Right renal pelvis (tissue), 4 donors: ENCODE measurements around the gene KLF2. TPM values are rescaled to one million over a fixed set of nuclear protein-coding genes. Genes with fewer than 3 reads are reported as not detected.
A peak's percentile ranks its signal among the peaks of the same experiment; 100 is the strongest.

Experiments used
- DNase-seq, 4 donors: peaks; one replicate each; pipeline ENCODE4 v3.0.0-alpha.2; 2013; ENCODE audit warnings: low read depth in 4 of 4, low spot score in 3 of 4, missing footprints in 1 of 4
- polyA plus RNA-seq, 4 donors: library from polyadenylated mRNA; unstranded; fragments of 120-200 nt; gene quantifications; one replicate each; pipeline ENCODE4 v1.2.1, GENCODE V29; 2013; ENCODE audit not compliant: insufficient read length in 4 of 4

Gene KLF2
- polyA plus RNA-seq, 4 donors, result 22.5 to 45.9 (median 25.2) TPM

DNA sequence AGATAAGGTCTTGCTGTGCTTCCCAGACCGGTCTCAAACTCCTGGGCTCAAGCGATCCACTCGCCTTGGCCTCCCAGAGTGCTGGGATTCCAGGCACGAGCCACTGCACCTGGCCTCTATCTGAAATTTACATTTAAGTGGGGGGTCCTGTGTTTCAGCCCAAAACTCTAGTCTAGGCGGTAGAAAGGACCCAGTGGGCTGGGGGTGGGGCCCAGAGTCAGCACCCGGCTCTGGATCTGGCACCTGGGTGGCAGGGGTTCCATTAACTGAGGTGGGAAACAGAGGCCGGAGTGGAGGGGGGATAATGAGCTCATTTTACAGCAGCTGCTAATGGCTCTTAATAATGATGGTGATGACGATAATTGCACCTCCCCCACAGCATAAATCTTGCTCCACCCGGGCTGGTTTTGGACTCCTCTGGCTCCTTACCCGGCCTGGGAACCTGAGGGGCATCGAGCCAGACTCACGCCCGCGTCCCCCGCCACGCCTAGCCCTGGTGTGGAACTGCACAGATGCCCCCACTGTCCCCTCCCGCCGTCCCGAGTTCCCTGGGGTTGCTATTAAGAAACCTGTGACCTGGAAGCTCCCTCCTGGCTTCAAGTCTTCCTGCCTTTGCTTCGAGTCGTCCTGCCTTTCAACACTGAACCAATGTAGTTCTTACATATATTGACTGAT, 17.8 kb upstream of the KLF2 start:
- DNase-seq, result no peak

- DNase-seq, result no peak
These were observed 16.5 kb upstream of the KLF2 start for GRCh38 chr19:16308081-16308480.

DNA sequence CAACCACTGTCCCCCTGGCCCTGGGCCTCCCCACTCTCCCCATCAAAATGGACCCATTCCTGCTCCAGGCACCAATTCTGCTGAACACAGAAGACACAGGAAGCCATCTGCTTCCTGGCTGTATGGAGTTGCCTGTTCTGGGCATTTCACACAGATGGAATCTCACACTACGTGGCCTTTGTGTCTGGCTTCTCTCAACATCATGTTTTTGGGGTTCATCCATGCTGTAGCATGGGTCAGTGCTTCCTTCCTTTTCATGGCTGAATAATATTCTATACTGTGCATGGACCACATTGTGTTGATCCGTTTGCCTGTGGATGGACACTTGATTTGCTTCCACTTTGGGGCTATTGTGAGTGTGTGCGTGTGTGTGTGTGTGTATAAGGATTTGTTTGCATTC, 15.0 kb upstream of the KLF2 start:
- no peak for DNase-seq

DNA sequence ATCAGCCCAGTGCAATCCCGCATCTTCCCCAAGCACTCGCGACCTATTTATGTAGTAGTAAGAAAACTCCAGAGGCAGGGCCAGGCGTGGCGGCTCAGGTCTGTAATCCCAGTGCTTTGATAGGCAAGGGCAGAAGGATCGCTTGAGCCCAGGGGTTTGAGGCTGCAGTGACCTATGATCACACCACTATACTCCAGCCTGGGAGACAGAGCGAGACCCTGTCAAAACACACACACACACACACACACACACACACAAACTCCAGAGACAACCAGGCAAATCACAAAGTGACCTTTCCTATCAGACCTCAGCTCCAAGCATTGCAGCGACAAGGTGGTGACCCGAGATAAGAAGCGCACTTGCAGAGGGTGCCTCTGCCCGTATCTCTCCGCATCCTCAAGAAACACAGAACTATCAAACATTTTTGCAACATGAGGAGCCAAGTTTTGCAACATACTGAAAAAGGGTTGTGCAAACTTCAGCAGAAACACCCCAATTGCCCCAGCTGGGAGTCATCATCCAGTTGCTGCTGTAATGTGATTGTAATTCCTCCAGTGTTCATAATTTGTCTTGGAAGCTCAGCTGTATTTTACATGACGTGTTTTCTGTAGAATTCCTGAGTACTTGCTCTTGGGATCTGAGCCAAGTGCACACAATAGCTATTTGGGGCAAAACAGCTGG, 8.7 kb upstream of the KLF2 start:
- DNase-seq, result peak in 3 of 4 donors; percentile 75 to 77 (median 75)

- no peak for DNase-seq
These were observed 8.1 kb upstream of the KLF2 start for GRCh38 chr19:16316506-16316882.

DNA sequence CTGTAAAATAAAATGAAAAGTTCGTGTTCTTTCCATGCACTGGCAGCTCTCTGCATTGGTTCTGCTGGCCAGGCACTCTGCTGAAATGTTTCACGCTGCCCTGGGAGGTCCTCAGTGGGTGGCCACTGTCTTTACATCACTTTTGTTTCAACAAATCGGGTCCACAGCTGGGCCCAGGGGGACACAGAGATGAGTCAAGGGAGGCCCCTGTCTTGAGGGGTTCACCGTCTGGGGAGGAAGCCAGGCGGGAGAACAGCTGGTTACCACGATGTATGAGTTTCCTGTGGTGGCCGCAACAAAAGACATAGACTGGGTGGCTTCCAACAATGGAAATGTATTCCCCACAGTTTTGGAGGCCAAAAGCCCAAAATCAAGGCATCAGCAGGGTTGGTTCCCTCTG, 5.1 kb upstream of the KLF2 start:
- no peak for DNase-seq

DNA sequence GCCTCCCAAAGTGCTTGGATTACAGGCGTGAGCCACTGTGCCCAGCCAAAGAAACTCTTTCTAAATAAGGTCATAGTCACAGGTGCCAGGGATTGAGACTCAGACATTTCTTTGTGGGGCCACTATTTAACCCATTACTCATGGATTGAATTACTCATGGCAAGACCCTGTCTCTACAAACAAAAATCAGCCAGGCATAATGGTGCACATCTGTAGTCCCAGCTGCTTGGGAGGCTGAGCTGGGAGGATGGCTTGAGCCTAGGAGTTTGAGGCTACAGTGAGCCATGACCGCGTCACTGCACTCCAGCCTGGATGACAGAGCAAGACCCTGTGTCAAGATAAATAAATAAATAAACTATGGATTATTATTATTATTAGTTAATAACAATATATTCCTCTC, 3.6 kb upstream of the KLF2 start:
- no peak for DNase-seq

- no peak for DNase-seq
These were observed 518 bp downstream of the KLF2 start for GRCh38 chr19:16325161-16325527.

- no peak for DNase-seq
These were observed 1.2 kb downstream of the KLF2 start for GRCh38 chr19:16325641-16326400.

GRCh38 chr19:16326401-16327168, 2.0 kb downstream of the KLF2 start:
- no peak for DNase-seq

DNA sequence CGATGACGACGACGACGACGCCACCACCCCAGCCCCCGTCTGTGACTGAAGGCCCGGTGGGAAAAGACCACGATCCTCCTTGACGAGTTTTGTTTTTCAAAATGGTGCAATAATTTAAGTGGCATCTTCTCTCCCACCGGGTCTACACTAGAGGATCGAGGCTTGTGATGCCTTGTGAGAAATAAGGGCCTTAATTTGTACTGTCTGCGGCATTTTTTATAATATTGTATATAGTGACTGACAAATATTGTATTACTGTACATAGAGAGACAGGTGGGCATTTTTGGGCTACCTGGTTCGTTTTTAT, 2.5 kb downstream of the KLF2 start:
- DNase-seq, result no peak

DNA sequence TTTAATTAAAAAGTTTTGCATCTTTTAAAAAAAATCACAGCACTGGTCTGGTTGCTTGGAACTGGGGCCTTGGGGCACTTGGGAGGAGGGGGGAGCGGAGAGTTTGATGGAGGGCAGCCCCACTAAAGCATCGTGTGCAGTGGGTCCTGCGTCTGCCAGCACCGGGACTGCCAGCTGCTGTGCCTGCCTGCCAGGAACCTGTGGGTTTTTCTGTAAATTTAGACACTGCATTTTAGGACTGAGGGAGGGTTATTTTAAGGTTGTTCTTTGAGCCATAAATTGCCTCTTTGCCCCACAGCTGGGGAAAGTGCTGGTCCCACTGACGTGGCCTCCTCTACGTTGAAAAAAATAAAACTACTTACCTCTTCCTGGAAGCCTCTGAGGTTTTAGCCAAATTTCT, 2.9 kb downstream of the KLF2 start:
- no peak for DNase-seq

DNA sequence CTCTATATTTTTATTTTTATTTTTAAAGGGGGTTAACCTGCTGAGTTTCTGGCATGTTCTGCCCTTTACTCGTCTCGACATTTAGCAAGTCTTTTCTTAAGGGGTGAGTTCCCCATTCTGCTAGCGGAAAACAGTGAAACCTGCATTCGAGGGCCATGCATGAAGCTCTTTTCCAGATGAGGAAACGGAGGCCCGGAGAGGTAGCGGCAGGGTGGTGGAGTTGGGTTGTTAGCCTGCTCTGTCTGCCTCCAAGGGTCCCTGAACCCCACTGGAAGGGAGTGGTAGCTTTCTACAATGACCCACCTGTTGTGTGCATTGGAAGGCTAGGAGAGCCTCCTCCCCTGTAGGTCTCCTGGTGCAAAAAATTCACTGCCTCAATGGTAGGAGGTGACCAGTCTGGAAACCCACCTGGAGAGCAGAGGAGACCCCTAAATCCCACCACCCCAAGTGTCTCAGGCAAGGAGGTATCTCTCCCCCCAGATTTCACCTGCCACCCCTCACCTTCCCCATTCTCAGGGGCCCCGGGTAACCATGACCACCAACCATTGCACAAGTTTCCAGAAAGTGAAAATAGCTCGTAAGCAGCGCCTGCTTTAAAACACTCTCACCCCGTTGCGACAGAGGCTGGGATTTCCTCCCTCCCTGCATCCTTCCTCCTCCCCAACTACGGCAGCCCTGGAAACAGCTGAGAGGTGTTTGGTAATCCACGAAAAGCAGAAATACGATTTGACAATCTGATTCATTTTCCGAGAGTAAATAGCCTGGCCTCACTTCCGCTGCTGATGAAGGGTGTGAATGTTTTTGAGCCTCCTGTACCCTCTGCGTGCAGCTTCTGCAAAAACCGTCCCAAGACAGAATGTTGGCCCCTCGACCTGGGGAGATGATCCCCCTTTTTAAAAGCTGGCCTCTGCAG, 3.5 kb downstream of the KLF2 start:
- DNase-seq, result no peak

GRCh38 chr19:16328824-16329482, 4.3 kb downstream of the KLF2 start:
- no peak for DNase-seq

DNA sequence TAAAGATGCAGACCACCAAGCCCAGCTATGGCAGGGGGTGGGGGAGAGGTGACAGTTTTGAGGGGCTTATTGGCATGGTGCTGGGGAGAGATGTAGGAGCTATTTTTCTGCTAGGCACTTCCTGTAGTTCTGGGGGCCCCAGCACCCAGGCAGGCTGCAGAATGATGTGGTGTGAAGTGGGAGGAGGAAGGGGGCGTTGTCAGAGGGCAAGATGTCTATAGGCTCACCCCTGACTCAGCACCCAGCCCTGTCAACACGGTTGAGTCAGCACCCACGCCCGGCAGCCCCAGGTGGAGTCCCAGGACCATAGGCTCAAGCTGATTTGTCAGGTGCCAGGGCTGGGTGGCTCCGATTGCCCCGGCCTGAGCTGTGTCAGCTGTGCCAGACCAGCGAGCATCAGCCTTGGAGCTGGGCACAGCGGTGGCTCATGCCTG, 5.8 kb downstream of the KLF2 start:
- DNase-seq, result no peak

DNA sequence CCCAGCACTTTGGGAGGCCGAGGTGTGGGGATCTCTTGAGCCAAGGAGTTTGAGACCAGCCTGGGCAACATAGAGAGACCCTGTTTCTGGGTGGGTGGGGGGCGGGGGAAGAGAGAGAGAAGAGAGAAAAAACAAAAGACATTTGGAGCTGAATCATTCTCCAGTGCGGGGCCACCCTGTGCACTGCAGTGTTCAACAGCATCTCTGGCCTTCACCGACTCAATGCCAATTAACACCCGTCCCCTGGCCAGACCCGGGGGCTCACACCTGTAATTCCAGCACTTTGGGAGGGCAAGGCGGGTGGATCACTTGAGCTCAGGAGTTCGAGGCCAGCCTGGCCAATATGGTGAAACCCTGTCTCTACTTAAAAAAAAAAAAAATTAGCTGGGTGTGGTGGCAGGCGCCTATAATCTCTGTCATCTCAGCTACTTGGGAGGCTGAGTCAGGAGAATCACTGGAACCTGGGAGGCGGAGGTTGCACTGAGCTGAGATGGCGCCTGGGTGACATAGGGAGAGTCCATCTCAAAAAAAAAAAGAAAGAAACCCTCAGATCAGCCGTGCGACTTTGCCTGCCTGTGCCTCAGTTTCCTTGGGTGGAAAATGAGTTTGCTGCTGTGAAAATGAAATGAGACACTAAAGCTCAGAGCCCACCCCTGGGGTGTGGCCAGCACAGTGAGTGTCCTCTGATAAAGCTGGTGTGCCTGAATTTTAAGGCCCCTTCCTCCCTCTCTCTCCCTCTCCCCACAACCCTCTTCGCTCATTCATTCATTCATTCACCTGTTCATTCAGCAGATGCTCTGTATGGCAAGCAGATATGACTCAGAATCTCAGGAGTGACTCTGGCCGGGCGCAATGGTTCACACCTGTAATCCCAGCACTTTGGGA, 6.4 kb downstream of the KLF2 start:
- no peak for DNase-seq

DNA sequence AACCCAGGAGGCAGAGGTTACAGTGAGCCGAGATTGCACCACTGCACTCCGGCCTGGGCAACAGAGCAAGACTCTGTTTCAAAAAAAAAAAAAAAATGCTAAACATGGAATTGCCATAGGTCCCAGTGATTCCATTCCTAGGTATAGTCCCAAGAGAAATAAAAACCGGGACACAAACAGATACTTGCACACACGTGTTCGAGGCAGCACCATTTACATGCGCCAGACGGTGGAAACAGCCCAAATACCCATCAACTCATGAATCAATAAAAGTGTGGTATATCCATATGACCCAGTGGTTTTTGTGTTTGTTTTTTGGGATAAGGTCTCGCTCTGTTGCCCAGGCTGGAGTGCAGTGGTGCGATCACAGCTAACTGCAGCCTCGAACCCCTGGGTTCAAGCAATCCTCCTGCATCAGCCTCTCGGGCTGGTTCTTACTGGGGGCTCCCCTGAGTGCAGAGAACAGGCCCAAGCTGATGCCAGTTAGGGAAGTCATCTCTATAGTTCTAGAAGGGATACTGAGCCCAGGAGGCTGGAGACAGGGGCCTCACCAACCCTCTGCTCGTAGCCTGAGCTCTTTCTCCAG, 8.5 kb downstream of the KLF2 start:
- DNase-seq, result no peak

GRCh38 chr19:16334411-16334810, 9.8 kb downstream of the KLF2 start:
- no peak for DNase-seq
